ENCODE results near the gene HDLBP.

HDLBP gene
- 163 reads per million, percentile 90 among the genes with 10 or more reads in this experiment for total RNA-seq

- peak; percentile 100 for DNase-seq
Measured at GRCh38 chr2:241315093-241315878, at the start of gene HDLBP. Gene HDLBP (minus strand): TSS chr2:241315672. CDS start chr2:241266869, 48,803 bp downstream.

- no peak for DNase-seq
Measured at GRCh38 chr2:241364781-241365180, 49.3 kb upstream of the HDLBP start.

- DNase-seq, result no peak
Measured at GRCh38 chr2:241363426-241363825, 48.0 kb upstream of the HDLBP start.

- no peak for DNase-seq
Measured at GRCh38 chr2:241359481-241360045, 44.1 kb upstream of the HDLBP start.

- DNase-seq, result no peak
Measured at GRCh38 chr2:241358470-241358869, 43.0 kb upstream of the HDLBP start.

- DNase-seq, result no peak
Measured at GRCh38 chr2:241357531-241357930, 42.1 kb upstream of the HDLBP start.

GRCh38 chr2:241356871-241357260, 41.4 kb upstream of the HDLBP start:
- no peak for DNase-seq

GRCh38 chr2:241355983-241356870, 40.8 kb upstream of the HDLBP start, which contains the start of gene FARP2:
Gene FARP2 (plus strand): TSS chr2:241356285. CDS start chr2:241373108, 16,823 bp downstream.
- peak; percentile 94 for DNase-seq

- DNase-seq, result peak; percentile 57
Measured at GRCh38 chr2:241354668-241355658, 39.5 kb upstream of the HDLBP start.

GRCh38 chr2:241352227-241352626, 36.8 kb upstream of the HDLBP start:
- no peak for DNase-seq

GRCh38 chr2:241351640-241352031, 36.2 kb upstream of the HDLBP start:
- no peak for DNase-seq

- no peak for DNase-seq
Measured at GRCh38 chr2:241350878-241351639, 35.6 kb upstream of the HDLBP start.

GRCh38 chr2:241350530-241350877, 35.0 kb upstream of the HDLBP start:
- no peak for DNase-seq

- no peak for DNase-seq
Measured at GRCh38 chr2:241349941-241350340, 34.5 kb upstream of the HDLBP start.

GRCh38 chr2:241344925-241345651, 29.6 kb upstream of the HDLBP start:
- DNase-seq, result no peak

GRCh38 chr2:241340631-241341163, 25.2 kb upstream of the HDLBP start:
- no peak for DNase-seq

- DNase-seq, result no peak
Measured at GRCh38 chr2:241339839-241340630, 24.6 kb upstream of the HDLBP start.

GRCh38 chr2:241334813-241335212, 19.3 kb upstream of the HDLBP start:
- no peak for DNase-seq

- no peak for DNase-seq
Measured at GRCh38 chr2:241330616-241330981, 15.1 kb upstream of the HDLBP start.
